IPS-18c (cell line): ENCODE measurements around the gene ANKRD40.

Experiments
- H3K4me3 ChIP-seq: 2 replicates; pipeline ENCODE4 v1.7.0; 2013; ENCODE audit warnings: low read depth, mild to moderate bottlenecking, low read length, moderate library complexity; ENCODE audit not compliant: insufficient read depth
- H3K9me3 ChIP-seq: one replicate; pipeline ENCODE4 v1.6.1; 2013; ENCODE audit warnings: mild to moderate bottlenecking, low read length, moderate library complexity; ENCODE audit not compliant: control insufficient read depth, insufficient read depth

Gene ANKRD40

GRCh38 chr17:50665838-50666237 lies 41.9 kb downstream of the ANKRD40 start:
- Histone ChIP-seq H3K9me3 (peaks cover 2% of the 10 kb centered on the region), H3K4me3 (no peak overlapping the region)

- no peak overlapping the region for H3K4me3 ChIP-seq
- H3K9me3 ChIP-seq: no peaks in the 10 kb centered on the region
Measured at GRCh38 chr17:50664788-50665458, 42.8 kb downstream of the ANKRD40 start.

- Histone ChIP-seq H3K4me3 (no peak overlapping the region), H3K9me3 (no peaks in the 10 kb centered on the region)
Measured at GRCh38 chr17:50663812-50664374, 43.8 kb downstream of the ANKRD40 start.

- Histone ChIP-seq H3K9me3 (no peaks in the 10 kb centered on the region), H3K4me3 (no peak overlapping the region)
Measured at GRCh38 chr17:50662632-50663225, 45.0 kb downstream of the ANKRD40 start.

GRCh38 chr17:50661795-50662391 lies 45.8 kb downstream of the ANKRD40 start:
- Histone ChIP-seq H3K9me3 (no peaks in the 10 kb centered on the region), H3K4me3 (no peak overlapping the region; the same call in 1 of the 2 replicates)

GRCh38 chr17:50661348-50661747 lies 46.4 kb downstream of the ANKRD40 start:
- no peaks in the 10 kb centered on the region for H3K9me3 ChIP-seq
- H3K4me3 ChIP-seq: no peak overlapping the region

- Histone ChIP-seq H3K4me3 (no peak overlapping the region), H3K9me3 (no peaks in the 10 kb centered on the region)
Measured at GRCh38 chr17:50660887-50661345, 46.8 kb downstream of the ANKRD40 start.

GRCh38 chr17:50660042-50660886 lies 47.5 kb downstream of the ANKRD40 start:
- Histone ChIP-seq H3K9me3 (no peaks in the 10 kb centered on the region), H3K4me3 (no peak overlapping the region)

GRCh38 chr17:50659179-50659578 lies 48.5 kb downstream of the ANKRD40 start:
- no peak overlapping the region for H3K4me3 ChIP-seq
- no peaks in the 10 kb centered on the region for H3K9me3 ChIP-seq

- H3K4me3 ChIP-seq: no peak overlapping the region
- no peaks in the 10 kb centered on the region for H3K9me3 ChIP-seq
Measured at GRCh38 chr17:50658616-50659015, 49.1 kb downstream of the ANKRD40 start.

GRCh38 chr17:50657627-50658026 lies 50.1 kb downstream of the ANKRD40 start:
- no peak overlapping the region for H3K4me3 ChIP-seq
- H3K9me3 ChIP-seq: no peaks in the 10 kb centered on the region

GRCh38 chr17:50657054-50657453 lies 50.7 kb downstream of the ANKRD40 start:
- no peaks in the 10 kb centered on the region for H3K9me3 ChIP-seq
- no peak overlapping the region for H3K4me3 ChIP-seq

GRCh38 chr17:50656509-50656908 lies 51.2 kb downstream of the ANKRD40 start:
- no peak overlapping the region for H3K4me3 ChIP-seq

GRCh38 chr17:50653738-50654137 lies 54.0 kb downstream of the ANKRD40 start:
- Histone ChIP-seq H3K4me3 (no peak overlapping the region), H3K9me3 (no peaks in the 10 kb centered on the region)

More at GRCh38 chr17:50656509-50656908, 51.2 kb downstream of the ANKRD40 start:
- H3K9me3 ChIP-seq: no peaks in the 10 kb centered on the region

GRCh38 chr17:50651661-50652060 lies 56.1 kb downstream of the ANKRD40 start:
- no peaks in the 10 kb centered on the region for H3K9me3 ChIP-seq
- no peak overlapping the region for H3K4me3 ChIP-seq

GRCh38 chr17:50649042-50649908 lies 58.4 kb downstream of the ANKRD40 start:
- Histone ChIP-seq H3K4me3 (no peak overlapping the region), H3K9me3 (no peaks in the 10 kb centered on the region)
